KBM-7 (cell line): Measurements from ENCODE around the gene ZBTB16.

Experiments used
- DNase-seq: peaks from one replicate; pipeline ENCODE4 v3.0.0-alpha.2; 2015
- in situ Hi-C: fragments of 300-500 bp; cut with MboI; formaldehyde crosslinking; loops from 2 replicates; pipeline ENCODE4 v1.14.3; 2020; ENCODE audit warnings: low sequenced_read_pairs, low pct_unique_long_range_greater_than_20kb, mixed read lengths

The ZBTB16 gene

GRCh38 chr11:114295676-114296604, 236.4 kb downstream of the ZBTB16 start, which contains the start of gene NNMT:
Gene NNMT (plus strand): TSS chr11:114296399. CDS start chr11:114296557, 158 bp downstream.
- in situ Hi-C loops, result no loop called here
- DNase-seq, result no peak

GRCh38 chr11:114296605-114297372, 237.3 kb downstream of the ZBTB16 start:
- in situ Hi-C loops, result no loop called here
- DNase-seq, result no peak

- no peak for DNase-seq
- in situ Hi-C loops, result no loop called here
Observed at GRCh38 chr11:114297806-114298709, 238.5 kb downstream of the ZBTB16 start.

GRCh38 chr11:114298710-114299109, 239.2 kb downstream of the ZBTB16 start:
- DNase-seq, result no peak
- in situ Hi-C loops, result no loop called here
